NCI-H146 (cell line): ENCODE results near the gene PLCB1.
A peak's percentile ranks its signal among the peaks of the same experiment; 100 is the strongest.

Experiments used
- DNase-seq: peaks from one replicate; lab custom pipeline; 2025; lab: John Stamatoyannopoulos, UW

PLCB1 gene

DNA sequence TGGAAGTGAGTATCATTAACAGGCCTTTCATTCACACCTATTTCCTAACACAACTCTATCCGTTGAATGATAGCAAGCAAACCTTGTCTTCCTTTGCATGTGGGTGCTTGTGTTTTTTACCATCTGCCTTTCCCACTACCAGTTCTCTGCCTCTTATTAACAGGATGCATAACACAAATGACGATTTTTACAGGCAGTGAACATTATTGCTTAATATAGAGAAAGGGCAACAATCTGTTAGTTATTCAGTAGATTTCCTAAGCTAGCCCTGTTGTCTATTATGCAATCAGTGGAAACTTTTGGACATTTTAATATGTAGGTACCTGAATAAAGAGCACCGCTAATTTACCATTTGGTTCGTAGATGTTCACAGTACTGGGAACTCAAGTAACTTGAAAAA lies 588.0 kb downstream of the PLCB1 start:
- no peak for DNase-seq

DNA sequence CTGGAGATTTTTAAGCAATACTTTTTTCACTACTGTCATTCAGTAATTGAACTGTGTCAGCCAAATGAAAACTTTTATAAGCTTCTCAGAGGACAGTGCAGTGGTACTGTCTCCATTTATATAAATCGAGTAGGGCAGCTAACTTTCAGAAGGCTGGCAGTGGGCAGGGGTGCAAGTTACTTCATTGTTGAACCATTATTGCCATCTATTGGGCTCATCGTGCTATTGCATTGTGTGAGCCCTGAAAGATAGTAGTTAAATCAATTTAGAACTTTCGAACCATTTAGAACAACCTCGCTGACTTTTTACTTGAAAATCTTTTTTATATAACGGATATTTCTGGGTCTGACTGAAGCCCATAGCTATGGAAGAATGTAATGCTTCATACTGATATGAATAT lies 589.0 kb downstream of the PLCB1 start:
- peak; percentile 65 for DNase-seq

DNA sequence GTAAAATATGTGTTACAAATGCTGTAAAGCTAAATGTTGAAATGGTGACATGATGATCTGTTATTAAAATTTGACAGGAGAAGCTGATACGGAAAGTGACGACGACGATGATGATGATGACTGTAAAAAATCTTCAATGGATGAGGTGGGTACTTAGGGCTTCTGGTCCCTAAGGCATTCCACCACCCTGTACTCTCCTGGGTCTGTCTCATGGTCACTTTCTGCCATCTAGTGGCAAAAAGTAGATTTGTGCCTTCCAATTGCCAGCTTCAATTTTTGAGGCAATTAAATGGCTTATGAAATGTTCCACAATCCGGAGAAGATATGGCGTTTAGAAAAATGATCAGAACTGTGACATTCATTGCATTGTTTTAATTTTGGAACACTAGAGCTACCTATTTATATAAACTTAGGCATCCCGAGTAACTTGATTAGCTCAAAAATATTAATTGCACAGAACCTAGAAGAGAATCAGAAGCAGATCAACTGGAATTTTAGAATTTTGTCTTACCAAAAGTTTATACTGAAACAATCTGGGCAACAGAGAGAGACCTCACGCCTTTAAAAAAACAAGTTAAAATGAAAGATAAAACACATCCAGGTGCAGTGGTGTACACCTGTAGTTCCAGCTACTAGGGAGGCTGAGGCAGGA lies 590.3 kb downstream of the PLCB1 start:
- peak; percentile 71 for DNase-seq

DNA sequence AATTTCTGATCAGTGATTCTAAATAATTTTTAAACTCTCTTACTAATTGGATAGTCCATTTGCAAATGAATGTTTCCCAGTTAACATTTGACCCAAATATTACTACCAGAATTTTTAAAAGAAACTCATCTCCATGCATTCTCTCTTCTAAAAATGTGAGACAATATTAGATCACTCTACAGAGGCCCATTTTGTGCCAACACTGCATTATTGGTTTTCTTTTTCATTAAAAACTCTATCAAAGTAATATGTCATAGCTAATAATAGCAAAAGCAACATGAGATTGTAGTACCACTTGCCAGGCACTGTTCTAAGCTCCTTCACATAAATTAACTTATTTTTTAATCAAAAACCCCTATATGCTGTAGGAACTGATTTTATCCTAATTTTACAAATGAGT lies 591.2 kb downstream of the PLCB1 start:
- DNase-seq: no peak

- DNase-seq: no peak
Observed at GRCh38 chr20:8724884-8725283, 592.8 kb downstream of the PLCB1 start.

GRCh38 chr20:8726460-8726859 lies 594.4 kb downstream of the PLCB1 start:
- DNase-seq: peak; percentile 4

DNA sequence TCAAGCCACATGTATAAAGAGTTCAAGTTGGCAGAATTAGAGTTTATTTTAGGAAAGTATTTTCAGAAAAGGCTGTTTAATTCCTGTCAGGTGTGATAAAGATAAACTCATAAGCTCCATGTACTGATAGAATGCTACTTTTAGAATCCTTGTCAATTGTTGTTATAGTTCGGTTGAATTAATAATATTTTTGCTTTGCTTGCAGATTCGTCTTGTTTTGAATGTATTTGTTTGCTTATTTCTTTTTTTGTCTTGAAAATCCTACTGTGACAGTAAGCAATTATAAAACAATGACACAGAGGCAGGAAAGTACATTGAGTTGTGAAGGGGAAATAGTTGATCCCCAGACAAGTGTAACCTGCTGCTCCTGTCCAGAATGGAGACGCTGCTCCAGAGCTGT lies 602.9 kb downstream of the PLCB1 start:
- no peak for DNase-seq

GRCh38 chr20:8735674-8736073 lies 603.6 kb downstream of the PLCB1 start:
- no peak for DNase-seq

DNA sequence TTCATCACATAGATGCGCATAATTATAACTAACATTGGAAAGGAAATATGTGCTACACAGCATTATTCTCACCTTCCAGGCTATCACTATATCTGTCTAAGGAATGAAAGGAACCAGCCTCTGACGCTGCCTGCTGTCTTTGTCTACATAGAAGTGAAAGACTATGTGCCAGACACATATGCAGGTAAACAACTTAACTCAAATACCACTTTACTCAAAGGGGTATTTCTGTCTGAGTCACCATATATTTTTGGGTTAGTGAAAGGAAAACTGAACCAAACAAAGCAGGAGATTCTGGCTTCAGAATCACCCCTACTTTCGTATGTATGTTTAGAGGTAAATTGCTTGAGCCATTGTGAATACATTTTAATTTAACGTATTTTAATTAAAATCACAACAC lies 608.2 kb downstream of the PLCB1 start:
- DNase-seq: no peak

- no peak for DNase-seq
Observed at GRCh38 chr20:8744228-8744844, 612.3 kb downstream of the PLCB1 start.

- no peak for DNase-seq
Observed at GRCh38 chr20:8749101-8749500, 617.0 kb downstream of the PLCB1 start.

GRCh38 chr20:8749986-8750385 lies 617.9 kb downstream of the PLCB1 start:
- DNase-seq: no peak

DNA sequence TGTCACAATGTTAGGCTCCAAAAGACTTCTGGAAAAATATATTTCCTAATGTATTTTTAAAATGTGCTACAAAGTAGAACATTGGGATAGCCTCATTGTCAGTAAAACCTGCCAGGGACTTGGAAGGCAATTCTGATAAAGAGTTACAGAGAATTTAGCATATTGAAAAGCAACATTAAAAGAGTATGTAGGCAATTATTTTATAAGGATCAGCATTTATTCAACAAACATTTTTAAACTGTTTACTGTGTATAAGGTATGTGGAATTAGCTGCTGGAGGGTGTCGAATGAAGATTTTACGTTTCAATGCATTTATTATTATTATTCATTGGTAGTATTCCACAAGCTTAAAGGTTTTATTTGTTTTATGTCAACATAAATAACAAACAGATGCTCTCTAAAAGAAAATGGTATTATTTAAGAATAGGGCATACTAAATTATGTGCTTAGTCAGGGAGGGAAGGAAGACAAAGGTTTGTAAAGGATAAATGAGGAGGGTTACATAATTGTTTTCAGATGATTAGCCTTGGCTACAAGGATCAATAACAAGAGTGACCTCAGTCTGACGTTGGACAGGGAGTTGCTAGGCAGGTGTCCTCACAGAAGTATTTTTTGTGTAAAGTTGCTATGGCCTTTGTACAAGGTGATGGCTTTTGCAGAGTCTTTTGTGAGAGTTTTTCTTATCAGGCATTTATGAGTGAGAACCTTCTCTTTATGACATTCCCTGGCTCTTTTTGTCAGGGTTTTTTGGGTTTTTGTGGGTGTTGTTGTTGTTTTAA lies 623.5 kb downstream of the PLCB1 start:
- peak; percentile 93 for DNase-seq

DNA sequence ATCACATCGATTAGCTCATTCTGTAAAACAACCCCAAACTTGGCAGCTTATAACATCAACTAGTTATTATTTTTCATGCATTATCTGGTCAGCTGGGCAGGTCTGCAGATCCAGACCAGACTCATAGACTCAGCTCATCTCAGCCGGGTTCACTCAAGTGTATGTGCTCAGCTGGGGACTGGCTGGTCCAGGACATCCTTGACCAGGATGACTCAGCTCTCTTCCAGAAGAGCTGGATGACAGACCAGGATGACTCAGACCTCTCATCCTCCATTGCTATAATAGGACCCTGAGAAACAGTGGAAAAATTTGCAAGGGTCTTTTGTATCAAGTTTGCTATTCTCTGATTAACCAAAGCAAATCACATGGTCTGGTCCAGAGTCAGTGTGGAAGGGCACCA lies 624.3 kb downstream of the PLCB1 start:
- DNase-seq: peak; percentile 77

DNA sequence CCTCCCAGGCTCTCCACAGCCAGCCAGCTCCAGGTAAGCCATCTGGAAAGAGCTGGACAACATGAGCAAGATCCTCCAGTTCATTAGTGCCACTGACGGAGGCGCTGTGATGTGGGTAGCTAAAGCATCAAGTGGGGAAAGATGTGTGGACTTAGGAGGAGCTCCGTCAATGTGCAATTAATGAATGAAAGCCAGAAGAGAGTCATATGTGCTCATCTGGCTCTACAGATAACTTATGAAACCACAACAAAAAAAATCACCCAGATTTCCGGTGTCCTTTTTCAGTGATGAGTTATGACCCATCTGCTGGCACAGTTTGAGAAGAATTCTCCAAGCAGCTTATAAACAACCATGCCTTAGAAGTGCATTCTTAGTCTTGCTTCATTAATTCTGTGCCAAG lies 625.1 kb downstream of the PLCB1 start:
- DNase-seq: peak; percentile 7

- no peak for DNase-seq
Observed at GRCh38 chr20:8764344-8764962, 632.4 kb downstream of the PLCB1 start.

- DNase-seq: peak; percentile 54
Observed at GRCh38 chr20:8766868-8767390, 634.9 kb downstream of the PLCB1 start.

- DNase-seq: no peak
Observed at GRCh38 chr20:8774412-8774811, 642.3 kb downstream of the PLCB1 start.

DNA sequence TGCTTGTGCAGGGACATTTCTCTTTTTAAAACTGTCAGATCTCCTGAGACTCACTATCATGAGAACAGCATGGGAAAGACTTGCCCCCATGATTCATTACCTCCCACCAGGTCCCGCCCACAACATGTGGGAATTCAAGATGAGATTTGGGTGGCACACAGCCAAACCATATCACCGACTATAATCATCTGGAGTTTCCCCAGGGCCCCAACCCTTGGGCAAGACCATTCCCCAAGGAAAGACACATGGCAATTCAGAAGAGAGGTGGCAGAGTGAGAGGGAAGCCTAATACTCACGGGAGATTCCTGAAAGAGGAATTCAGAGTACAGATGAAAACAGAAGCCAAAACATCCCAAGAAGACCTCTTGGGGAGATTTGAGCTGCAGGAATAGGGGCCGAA lies 645.8 kb downstream of the PLCB1 start:
- no peak for DNase-seq

DNA sequence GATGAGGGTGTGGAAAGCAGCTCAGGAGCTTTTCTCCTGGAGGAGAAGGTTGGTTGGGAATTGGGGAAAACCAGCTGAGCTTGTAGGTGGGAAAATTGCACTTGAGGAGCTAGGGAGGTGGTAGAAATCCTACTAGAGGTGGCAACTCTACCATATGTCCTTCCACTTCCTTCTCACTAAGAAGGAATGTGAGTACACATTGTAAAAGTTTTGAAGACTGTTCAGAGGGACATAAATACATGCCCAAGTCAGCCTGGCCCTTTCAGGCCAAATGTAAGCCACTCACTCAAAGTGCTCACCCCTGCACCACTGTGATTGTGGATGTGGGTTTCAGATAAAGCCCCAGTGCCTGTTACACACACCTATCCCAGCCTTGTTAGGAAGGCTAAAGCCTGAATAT lies 646.3 kb downstream of the PLCB1 start:
- no peak for DNase-seq

GRCh38 chr20:8780915-8781314 lies 648.8 kb downstream of the PLCB1 start:
- DNase-seq: peak; percentile 81

DNA sequence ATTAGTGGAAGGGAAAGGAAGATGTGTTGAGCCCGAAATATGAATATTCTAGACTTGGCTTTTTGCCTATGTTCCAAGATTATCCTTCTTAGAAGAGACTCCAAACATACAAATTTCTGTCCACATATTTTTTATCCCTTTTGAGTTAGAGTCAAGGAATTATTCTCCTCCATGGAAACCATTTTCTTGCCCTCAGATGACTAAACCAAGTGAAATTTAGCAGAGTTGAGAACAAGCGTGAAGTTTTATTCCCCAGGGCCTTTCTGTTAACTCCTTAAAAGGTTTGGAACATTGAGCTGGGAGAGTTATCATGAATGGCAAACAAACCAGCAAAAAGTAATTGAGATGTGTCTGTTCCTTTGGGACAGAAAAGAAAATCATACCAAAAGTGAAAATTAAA lies 650.7 kb downstream of the PLCB1 start:
- no peak for DNase-seq

GRCh38 chr20:8783734-8784133 lies 651.7 kb downstream of the PLCB1 start:
- DNase-seq: no peak
